ENCODE data around the gene TSFM.

Gene TSFM

DNA sequence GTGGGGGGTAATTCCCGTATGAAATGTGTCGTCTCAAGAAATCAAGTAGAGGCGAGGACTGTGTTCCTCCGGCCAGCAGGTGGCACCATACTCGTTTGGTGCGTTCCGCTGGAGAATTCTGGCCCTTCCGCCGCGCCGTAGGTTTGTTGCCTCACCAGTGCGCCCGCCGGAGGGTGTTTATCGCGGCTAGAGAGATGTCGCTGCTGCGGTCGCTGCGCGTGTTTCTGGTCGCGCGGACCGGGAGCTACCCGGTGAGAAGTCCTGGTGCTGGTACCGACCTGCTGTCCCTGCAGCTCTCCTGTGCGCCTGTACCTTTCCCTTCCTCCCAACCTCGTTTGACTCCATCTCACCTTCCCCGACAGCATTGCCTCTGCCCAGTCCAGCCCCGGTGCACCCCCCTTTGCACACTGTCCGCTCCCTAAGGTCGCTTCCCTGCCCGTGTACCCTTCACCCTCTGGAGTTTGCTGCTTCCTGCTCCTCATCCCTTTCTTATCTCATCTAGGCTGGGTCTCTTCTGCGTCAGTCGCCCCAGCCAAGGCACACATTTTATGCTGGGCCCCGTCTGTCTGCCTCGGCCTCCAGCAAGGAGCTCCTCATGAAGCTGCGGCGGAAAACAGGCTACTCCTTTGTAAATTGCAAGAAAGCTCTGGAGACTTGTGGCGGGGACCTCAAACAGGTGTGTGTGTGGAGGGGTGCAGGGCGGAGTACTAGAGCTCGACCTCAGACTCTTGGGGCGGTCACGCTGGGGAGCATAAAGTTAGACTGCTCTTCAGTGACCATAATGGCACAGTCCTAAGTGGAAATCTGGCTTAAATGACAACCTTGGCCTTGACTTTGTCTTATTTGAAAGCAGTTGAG is at the start of gene TSFM:
TSFM (plus strand) TSS at position 180 of the 858 bp plus-strand sequence; CDS start at position 195, 15 bp downstream.
- peak; percentile 92 to 99 (median 97) for DNase-seq (ENCODE audit: low read depth in 3 of 3)

DNA sequence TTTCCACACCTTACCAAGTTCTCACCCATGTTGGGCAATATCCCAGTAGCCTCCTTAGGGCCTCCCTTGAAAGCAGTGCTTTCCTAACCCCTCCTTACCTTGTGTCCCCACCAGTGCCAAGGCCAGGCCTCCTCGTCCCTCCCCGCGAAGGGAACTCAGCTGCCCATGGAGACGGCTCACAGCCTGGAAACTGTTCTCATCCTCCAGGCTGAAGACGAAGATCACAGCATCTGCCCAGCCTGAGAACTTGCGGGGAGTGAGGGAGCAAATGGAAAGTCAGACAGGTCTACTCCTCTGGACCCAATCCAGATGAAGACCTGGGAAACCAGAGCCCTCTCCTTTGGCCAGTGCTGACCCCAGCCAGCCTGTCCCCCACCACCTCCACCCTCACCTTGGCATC is 48.7 kb upstream of the TSFM start:
- no peak for DNase-seq (ENCODE audit: low read depth in 3 of 3)

DNA sequence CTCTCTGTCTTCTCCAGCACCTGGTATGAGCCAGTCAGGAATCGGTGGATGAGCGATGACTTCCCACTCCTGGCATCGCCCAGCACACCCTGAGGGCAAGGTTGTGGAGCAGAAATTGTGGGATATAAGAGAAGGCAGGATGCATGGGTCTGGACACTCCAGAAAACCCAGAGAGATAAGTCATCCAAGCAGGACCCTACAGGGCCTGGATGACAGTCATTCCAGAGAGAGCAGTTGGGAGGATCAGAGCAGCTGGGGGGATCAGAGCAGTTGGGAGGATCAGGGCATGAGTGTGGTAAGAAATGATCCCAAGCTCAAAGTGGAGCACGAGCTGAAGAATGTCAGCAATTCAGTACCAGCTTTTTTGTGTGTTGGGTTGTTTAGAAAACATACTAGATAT is 48.0 kb upstream of the TSFM start:
- no peak for DNase-seq (ENCODE audit: low read depth in 3 of 3)

DNA sequence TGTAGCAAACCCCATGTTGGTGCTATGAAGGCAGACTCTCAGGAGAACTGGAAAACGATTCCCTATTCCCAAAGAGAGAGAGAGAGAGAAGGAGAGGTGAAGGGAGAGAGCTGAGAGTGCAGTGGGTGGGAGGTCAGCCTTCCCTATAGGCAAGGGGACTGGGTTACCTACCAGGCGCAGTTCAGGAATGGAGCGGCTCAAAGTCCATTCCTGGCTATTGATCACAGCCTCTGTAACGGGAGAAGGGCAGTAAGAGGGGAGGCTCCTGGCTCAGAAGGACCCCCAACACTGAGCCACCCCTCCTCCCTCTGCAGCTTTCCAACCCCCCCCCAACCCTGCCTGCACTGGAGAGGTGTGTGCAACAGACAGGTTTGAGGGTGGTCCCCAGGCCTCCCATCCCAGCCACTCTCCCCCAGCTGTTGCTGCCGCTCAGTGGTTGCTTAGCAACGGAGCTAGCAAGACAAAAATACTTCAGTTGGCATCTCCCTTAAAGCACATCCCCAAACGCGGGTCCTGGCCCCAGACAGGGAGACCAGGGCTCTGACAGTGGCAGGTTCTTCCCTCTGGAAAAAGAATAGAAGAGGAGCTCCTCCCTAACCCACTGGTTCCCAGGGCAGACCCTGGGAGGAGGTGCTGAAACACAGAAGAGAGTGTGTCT is 47.3 kb upstream of the TSFM start:
- DNase-seq (ENCODE audit: low read depth in 3 of 3) = no peak

GRCh38 chr12:57735952-57736740 is 46.4 kb upstream of the TSFM start:
- no peak for DNase-seq (ENCODE audit: low read depth in 3 of 3)

GRCh38 chr12:57736741-57737466 is 45.7 kb upstream of the TSFM start:
- DNase-seq (ENCODE audit: low read depth in 3 of 3) = no peak

- no peak for DNase-seq (ENCODE audit: low read depth in 3 of 3)
Observed at GRCh38 chr12:57737467-57738460, 44.8 kb upstream of the TSFM start.

DNA sequence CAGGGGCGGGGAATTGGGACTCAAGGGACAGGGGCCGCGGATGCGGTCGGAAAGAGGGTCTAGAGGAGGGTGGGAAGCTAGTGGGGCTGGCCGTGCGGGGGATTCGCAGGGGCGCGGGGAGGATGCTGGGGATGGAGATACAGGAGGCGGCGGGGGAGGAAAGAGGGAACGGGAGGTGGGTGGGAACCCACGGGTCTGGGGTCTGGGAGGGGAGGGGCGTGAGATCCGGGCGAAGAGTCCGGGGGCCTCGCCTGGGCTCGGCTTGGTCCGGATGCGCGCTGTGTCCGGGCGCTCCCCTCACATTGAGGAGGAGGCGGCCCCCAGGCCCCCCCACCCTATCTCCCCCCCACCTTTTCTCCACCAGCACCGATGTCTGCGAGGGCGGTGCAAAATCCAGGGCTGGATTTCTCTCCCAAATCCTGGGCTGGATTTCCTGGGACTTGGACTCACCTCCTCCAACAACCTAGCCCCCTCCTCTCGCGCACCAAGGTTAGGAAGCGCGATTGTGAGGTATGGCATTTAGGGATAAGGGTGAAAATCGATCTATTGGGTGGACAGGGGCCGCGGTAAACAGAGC is 43.8 kb upstream of the TSFM start, which contains the start of gene AGAP2:
AGAP2 (minus strand) TSS at position 82 of the 577 bp plus-strand sequence. CDS start 496 bp downstream, outside the sequence.
- no peak for DNase-seq (ENCODE audit: low read depth in 3 of 3)

DNA sequence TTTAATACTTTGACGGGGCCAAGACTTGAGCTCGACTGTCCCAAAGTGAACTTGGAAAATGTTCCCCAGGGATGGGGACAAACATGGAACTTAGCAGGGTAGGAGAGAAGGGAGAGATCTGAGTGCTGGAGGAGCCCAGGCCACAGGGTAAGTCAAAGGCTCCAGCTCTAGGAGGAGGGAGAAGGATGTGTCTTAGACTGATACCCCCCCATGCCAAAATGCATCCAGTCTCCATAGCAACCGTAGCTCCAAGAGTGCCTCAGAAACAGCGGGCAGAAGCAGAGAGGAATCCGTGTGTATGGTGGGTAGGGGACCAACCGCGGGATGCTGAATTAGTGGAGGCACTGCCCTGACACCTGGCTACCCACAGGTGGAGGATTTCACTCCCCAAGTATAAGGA is 43.2 kb upstream of the TSFM start:
- no peak for DNase-seq (ENCODE audit: low read depth in 3 of 3)

GRCh38 chr12:57739914-57740538 is 42.6 kb upstream of the TSFM start:
- no peak for DNase-seq (ENCODE audit: low read depth in 3 of 3)

GRCh38 chr12:57740656-57741412 is 41.8 kb upstream of the TSFM start:
- peak in 1 of 3 donors; percentile 53 for DNase-seq (ENCODE audit: low read depth in 3 of 3)

GRCh38 chr12:57741413-57741789 is 41.2 kb upstream of the TSFM start:
- DNase-seq (ENCODE audit: low read depth in 3 of 3) = no peak

DNA sequence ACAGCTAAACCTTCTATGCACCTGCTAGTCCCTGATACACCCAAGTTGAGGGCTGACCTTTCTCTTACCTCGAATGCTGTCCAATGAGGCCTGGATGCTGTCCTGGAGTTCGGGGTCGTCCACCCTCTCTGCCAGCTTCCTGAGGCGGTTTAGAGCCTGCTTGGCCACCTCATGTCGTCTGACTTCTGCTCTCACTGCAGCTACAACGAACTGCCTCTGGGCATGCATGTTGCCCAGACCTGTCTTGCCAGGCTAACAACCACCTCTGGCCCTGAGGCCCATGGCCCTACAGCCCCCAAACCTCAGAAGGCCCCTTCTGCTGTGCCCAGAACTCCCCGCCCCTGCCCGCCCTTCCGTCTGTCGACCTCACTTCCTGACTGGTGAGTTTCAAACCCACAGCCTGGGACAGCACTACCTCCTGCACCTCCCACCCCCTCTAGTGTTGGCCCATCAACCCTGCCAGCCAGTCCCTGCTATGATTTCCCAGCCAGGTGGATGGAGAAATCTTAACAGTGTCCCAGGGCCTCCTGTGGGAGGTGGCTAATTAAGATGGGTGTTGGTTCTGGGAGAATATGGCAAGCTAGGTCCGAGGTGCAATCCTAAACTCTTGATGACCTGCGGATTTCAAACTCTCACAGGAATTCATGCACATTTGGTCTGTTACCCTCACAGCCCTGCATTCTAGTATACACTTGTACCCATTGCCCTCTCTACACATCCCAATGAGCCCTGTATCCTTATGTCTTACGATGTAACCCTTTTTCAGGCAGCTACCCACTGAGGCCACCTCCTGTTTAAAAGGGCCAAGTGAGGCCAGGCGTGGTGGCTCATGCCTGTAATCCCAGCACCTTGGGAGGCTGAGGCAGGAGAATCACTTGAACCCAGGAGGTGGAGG is 40.5 kb upstream of the TSFM start:
- peak in 2 of 3 donors; percentile 57 to 80 for DNase-seq (ENCODE audit: low read depth in 3 of 3)

GRCh38 chr12:57743769-57744168 is 38.8 kb upstream of the TSFM start:
- DNase-seq (ENCODE audit: low read depth in 3 of 3) = no peak

DNA sequence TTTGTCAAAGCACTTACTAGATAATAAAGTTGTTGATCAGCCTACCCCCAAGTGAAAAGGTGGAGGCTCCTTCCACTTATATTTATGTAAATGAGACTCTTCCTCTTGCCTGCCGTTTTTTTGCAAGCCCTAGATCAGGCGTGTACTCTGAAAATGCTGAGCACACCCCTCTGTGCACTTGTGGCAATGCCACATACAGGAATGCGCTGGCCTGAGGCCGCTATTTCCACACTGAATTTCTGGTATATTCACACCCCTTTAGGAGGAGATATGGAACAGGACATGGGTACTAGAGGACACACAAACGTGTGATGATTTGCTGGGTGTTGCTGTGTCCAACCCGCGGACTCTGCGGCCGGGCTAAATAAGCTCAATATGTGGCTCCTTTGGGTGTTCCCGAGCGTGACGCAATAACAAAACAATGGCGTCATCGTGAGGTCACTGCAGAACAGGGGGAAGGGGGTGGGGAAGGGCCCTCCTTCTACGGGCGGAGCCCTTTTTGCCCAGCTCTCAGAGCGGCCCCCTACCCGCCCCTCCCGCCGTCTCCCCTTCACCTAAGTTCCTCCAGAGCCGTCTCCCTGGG is 38.3 kb upstream of the TSFM start:
- peak in 2 of 3 donors; percentile 66 to 67 for DNase-seq (ENCODE audit: low read depth in 3 of 3)

- DNase-seq (ENCODE audit: low read depth in 3 of 3) = peak; percentile 90 to 95 (median 94)
Observed at GRCh38 chr12:57744777-57745484, 37.7 kb upstream of the TSFM start, which contains the start of gene TSPAN31. TSS of gene TSPAN31 (plus strand) at chr12:57745039. CDS start at chr12:57745155, 116 bp downstream.
